Non-pigmented ciliary epithelial cell (primary cell): ENCODE results near the gene CAMK4.
"Not testable (repeated sequence)": the region's sequence is repeated elsewhere in the genome, so short reads cannot be mapped to it uniquely, and the experiment has no call there.

Experiments
- DNase-seq: peaks from one replicate; pipeline ENCODE4 v3.0.0-alpha.2; 2010; ENCODE audit warnings: low read depth

Gene CAMK4

DNA sequence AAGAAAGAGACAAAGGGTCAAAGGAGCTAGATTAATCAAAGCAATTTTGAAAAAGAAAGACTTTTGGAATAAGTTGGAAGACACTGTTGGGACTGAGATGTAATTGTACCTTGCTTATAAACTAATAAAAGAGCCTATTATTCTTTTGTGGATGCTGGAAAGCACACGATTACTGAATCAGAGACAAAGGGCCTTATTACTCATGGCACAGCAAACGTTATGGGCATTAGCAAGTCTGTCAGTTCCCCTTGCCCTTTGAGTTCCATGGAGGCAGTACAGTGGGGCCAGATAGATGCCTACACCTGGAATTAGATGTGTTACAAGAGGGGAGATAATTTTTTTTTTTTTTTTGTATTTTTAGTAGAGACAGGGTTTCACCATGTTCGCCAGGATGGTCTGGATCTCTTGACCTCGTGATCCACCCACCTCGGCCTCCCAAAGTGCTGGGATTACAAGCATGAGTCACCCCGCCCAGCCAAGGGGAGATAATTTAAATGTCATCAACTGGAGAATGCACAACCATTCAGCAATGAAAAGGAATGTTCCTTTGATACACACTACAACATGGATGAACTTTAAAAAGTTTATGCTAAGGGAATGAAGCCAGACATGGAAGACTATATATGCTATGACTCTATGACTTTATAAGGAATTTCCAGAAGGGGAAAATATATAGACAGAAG lies 159.2 kb downstream of the CAMK4 start:
- DNase-seq, result no peak

DNA sequence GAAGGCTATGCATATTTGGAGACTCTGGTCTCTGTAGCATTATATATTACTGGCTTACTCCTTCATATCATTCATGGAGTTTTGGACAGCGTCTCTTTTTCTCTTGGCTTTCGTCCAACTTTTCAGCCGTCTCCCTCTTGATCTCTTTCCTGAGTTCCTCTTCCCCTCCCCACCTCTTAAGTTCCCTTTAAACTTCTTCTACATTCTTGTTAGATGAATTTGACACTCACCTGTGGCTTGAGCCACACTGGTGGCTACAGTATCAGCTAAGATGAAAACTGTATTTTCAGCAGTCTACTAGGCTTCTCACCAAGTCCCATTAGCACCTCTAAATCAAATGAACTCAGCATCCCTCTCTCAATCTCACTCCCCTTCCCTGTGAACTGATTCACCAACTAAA lies 160.0 kb downstream of the CAMK4 start:
- no peak for DNase-seq

- no peak for DNase-seq
These were observed 160.9 kb downstream of the CAMK4 start for GRCh38 chr5:111385051-111385450.

- DNase-seq, result no peak
These were observed 162.0 kb downstream of the CAMK4 start for GRCh38 chr5:111385970-111386831.

DNA sequence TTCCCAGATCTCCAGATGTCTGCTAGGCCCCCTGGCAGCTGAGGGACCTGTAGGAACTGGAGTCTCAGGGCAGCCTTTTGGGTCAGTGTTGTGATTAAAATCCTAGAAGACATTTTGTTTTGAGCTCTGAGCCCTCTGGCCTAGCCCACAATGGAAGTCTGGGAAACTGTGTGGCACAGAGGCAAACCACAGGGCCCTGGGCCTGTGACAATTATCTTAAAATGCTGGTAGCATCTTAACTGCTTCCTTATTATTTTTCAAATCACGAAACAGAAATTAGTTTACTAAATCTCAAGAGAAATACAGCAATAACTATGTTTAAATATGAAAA lies 162.6 kb downstream of the CAMK4 start:
- no peak for DNase-seq

DNA sequence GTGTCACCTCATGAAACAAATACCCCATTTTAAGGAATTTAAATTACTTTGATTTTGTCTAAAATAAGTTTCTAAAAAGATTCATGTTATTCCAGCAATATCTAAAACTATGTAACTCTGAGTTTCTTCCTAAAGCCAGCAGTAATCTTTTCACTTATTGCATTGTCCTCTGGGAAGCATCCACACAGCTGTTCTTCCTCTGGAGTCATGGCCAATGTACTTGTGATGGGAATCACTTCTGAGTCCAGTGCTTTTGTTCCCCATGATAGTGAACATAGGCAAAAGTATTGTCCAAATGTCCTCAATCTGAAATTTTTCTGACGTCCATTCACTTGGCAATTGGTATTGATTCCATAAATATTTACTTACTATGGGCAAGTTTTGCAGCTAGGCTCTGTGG lies 163.2 kb downstream of the CAMK4 start:
- DNase-seq, result no peak

DNA sequence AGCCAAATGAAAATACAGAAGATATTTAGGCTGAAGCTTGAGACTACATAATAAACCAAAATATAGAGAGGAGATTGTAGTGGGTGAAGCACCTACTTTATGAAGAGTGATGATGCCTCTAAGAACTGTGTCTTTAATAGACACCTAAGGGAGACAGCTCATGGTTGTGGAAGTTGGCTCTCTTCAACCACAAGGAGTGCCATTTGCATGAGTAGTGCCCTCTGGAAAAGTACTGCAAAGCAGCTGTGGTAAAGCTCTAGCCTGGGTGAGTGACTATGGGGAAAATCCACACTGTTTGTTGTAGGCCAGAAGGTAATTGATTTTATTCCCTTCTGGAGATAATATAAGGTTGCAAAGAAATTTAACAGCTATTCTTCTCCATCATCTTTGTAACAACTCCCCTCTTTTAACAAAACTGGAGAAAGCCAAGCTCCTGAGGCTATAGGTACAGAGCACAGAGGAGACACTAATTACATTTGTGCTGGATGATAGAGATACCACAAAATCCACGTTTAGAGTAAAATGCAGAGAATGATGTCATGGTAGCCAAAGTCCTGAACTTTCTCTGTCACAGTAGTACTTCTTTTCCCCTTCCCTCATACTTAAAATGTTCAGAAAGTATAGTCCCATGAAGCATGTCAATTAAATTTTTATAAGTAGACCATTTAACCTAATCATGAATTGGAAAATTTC lies 165.4 kb downstream of the CAMK4 start:
- DNase-seq, result no peak

- DNase-seq, result no peak
These were observed 168.0 kb downstream of the CAMK4 start for GRCh38 chr5:111392181-111392580.

DNA sequence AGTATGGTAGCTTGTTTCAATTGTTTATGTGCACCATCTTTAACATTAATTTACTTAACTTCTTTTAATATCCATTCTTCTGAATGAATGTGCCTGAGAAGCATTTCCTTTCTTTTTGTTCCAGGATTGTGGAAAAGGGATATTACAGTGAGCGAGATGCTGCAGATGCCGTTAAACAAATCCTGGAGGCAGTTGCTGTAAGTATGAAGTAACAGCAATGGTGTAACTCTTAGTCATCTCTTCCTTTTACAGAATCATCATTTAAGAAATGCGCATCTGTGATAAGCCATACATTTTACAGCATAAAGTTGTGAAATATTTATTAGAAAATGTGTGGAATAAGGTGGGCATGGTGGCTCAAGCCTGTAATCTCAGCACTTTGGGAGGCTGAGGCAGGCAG lies 170.4 kb downstream of the CAMK4 start:
- no peak for DNase-seq

DNA sequence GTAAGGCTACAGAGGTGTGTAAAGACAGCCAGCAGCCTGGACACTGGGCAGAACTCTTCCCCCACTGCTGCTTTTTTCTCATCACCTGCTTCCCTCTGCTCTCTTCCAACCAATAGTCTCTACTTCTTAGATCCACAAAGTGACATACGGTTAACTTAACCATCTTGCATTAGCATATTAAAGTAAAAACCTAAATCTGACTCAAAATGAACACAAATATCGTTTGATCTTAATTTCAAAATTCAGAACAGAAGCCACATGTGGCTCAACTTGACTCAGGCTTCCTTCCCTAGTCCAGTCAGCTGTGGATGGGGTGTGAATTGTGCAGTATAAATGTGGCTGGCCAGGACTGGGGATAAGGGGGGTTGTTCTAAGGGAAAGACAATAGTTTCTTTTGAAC lies 173.8 kb downstream of the CAMK4 start:
- no peak for DNase-seq

GRCh38 chr5:111399113-111399512 lies 174.9 kb downstream of the CAMK4 start:
- no peak for DNase-seq

GRCh38 chr5:111401906-111402305 lies 177.7 kb downstream of the CAMK4 start:
- no peak for DNase-seq

- DNase-seq, result no peak
These were observed 180.1 kb downstream of the CAMK4 start for GRCh38 chr5:111404270-111404769.

GRCh38 chr5:111407562-111407961 lies 183.4 kb downstream of the CAMK4 start:
- DNase-seq, result no peak

DNA sequence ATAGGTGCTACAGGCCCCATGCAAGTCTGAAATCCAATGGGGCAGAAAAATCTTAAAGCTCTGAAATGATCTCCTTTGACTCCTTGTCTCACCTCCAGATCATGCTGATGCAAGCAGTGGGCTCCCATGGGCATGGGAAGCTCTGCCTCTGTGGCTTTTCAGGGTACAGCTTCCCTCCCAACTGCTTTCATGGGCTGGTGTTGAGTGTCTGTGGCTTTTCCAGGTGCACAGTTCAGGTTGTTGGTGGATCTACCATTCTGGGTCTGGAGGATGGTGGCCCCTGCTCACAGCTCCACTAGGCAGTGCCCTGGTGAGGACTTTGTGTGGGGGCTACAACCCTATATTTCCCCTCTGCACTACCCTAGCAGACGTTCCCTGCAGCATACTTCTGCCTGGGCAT lies 184.6 kb downstream of the CAMK4 start:
- DNase-seq, result no peak

GRCh38 chr5:111409266-111409665 lies 185.1 kb downstream of the CAMK4 start:
- DNase-seq, result not testable (repeated sequence)

DNA sequence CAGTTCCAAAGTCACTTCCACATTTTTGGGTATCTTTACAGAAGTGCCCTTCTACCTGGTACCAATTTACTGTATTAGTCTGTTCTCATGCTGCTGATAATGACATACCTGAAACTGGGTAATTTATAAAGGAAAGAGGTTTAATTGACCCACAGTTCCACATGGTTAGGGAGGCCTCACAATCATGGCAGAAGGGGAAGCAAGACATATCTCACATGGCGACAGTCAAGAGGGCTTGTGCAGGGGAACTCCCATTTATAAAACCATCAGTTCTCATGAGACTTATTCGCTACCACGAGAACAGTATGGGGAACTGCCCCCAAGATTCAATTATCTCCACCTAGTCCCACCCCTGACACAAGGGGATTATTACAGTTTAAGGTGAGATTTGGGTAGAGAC lies 185.9 kb downstream of the CAMK4 start:
- not testable (repeated sequence) for DNase-seq

DNA sequence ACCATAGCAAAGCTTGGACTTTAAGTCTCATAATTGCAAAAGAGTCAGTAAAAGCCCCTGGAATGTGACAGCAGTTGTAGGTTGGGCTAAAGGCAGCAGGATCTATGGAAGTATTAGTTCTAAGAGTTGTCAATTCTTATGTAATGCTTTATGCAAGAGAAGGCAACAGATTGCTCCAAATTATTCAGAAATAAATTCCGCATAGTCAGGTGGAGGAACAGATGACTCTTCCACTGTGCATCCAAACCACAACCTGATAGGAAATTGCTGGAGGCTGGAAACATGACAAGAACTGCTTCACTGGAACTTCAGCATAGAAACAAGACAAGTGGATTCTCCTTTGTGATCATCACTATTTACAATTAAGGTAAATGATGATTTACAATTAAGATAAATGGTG lies 187.1 kb downstream of the CAMK4 start:
- DNase-seq, result peak; percentile 34

GRCh38 chr5:111412593-111412992 lies 188.4 kb downstream of the CAMK4 start:
- no peak for DNase-seq

DNA sequence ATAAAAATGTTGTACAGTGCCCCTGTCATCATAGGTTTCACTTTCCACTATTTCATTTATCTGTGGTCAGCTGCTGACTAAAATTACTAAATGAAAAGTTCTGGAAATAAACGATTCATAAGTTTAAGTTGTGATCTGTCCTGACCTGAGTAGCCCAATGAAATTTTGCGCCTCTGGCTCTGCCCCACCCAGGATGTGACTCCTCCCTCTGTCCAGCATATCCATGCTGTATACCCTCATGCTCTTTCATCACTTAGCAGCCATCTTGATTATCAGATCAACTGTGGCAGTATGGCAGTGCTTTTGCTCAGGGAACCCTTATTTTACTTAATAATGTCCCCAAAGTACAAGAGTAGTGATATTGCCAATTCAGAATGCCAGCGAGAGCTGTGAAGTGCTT lies 190.9 kb downstream of the CAMK4 start:
- DNase-seq, result no peak

- no peak for DNase-seq
These were observed 198.1 kb downstream of the CAMK4 start for GRCh38 chr5:111422245-111422644.

- no peak for DNase-seq
These were observed 198.8 kb downstream of the CAMK4 start for GRCh38 chr5:111422747-111423720.
